Ureter (tissue), 1 donor: ENCODE data around the gene OTUD5. TPM values are rescaled to one million over a fixed set of nuclear protein-coding genes. Genes with fewer than 3 reads are reported as not detected.
"Not testable (repeated sequence)": the region's sequence is repeated elsewhere in the genome, so short reads cannot be mapped to it uniquely, and the experiment has no call there.

ENCODE experiments used
- DNase-seq: peaks from one replicate; pipeline ENCODE4 v3.0.0-alpha.2; 2020; ENCODE audit warnings: low spot score
- total RNA-seq: library from RNA; stranded (reverse); gene quantifications from one replicate; pipeline ENCODE4 v1.2.4, GENCODE V29; 2023
- donor health status: DM: yes; HTN: yes; CAD: no.

The OTUD5 gene, protein sequence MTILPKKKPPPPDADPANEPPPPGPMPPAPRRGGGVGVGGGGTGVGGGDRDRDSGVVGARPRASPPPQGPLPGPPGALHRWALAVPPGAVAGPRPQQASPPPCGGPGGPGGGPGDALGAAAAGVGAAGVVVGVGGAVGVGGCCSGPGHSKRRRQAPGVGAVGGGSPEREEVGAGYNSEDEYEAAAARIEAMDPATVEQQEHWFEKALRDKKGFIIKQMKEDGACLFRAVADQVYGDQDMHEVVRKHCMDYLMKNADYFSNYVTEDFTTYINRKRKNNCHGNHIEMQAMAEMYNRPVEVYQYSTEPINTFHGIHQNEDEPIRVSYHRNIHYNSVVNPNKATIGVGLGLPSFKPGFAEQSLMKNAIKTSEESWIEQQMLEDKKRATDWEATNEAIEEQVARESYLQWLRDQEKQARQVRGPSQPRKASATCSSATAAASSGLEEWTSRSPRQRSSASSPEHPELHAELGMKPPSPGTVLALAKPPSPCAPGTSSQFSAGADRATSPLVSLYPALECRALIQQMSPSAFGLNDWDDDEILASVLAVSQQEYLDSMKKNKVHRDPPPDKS
- total RNA-seq = 53.8 TPM

DNA sequence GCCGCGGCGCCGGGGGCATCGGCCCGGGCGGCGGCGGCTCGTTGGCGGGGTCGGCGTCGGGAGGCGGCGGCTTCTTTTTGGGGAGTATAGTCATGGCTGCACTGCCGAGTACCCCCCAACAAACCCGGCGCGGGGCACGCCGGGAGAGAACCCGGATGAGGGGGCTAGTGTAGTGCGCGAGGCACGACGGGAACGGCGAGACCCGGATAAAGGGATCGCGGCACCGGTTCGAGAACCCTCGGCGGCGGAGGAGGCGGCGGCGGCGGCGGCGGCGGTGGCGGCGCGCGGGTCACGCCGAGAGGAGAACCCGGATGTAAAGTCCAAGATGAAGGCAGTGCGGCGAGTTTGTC, at the start of gene OTUD5:
Gene OTUD5, minus strand, starts transcription at position 131 of the 350 bp plus-strand sequence. Its CDS starts 37 bp downstream, at position 94.
- peak; percentile 70 for DNase-seq

DNA sequence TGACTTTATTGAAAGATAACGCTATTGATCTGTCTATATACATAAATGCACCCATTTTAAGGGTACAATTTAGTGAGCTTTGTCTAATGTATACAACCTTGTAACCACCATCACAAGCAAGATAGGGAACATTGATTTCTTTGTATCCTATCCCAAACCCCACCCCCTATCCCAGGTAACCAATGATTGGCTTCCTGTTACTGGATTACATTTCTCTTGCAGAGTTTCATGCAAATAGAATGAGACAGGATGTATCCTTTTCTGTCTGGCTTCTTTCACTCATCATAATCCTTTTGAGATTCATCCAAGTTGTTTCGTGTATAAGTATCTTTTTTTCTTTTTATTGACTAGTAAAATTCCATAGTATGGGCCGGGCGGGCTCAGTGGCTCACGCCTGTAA, 46.3 kb upstream of the OTUD5 start:
- no peak for DNase-seq

DNA sequence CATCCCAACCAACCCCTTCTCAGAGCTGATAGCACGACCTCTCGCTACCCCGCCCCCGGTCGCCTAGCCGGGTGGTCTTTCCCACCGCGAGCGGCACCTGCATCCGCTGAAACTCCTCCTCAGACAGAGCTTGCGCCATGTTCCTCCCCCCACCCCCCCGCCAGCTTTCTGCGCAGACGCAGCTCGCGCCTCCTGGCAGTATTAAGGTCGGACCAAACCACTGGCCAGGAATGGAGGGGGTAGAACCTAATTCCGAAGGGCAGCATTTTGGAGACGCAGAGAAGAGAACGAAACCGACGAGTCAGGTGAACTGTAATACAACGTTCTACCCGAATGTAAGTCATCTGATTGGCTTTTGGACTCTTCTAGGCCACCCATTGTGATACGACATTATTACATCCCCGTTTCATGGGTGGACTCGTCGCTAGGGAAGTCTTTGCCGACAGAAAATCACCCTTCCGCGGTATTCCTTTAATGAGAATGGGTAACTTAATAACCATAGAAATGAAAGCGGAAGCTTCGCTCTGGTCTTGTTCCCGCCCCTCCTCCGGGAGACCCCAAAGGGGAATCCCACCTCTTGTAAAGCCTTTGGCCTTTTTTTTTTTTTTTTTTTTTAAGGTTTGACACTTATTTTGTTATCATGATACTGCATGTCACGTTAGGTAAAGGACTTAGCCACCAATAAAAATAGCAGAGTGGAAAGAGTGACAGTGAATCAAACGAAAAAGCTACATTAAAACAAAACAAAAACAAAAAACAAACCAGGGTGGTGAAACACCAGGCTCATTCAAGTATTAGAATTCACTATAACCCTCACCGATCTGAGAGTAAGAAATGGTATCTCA, 44.9 kb upstream of the OTUD5 start, which contains the start of gene GRIPAP1:
Gene GRIPAP1, minus strand, starts transcription at position 174 of the 845 bp plus-strand sequence. Its CDS starts 35 bp downstream, at position 139.
- peak; percentile 74 for DNase-seq

DNA sequence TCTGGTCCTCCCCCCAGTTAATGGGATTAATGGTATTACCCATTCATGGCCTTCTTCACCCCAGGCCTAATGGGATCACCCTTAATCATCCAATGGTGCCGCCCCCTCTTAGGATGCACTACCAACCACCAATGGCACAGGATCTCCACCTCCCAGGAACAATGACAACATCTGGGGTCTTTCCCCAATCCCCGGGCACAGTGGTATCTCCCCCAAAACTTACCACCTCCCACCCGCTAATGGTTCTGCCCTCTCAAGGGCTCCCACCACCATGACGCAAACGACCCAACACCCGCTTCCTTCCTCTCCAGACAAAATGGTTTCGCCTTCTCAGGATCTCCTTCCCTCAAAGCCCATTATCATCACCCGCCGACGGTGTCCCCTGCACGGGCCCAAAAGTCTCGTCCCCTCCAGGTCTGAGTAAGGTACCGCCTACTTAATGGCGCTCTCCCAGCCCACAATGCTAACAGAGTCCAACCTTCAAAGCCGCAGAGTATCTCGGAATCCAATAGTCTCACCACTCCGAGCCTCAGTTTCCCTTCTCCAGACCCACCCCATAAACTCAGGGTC, 44.2 kb upstream of the OTUD5 start:
- DNase-seq = no peak

DNA sequence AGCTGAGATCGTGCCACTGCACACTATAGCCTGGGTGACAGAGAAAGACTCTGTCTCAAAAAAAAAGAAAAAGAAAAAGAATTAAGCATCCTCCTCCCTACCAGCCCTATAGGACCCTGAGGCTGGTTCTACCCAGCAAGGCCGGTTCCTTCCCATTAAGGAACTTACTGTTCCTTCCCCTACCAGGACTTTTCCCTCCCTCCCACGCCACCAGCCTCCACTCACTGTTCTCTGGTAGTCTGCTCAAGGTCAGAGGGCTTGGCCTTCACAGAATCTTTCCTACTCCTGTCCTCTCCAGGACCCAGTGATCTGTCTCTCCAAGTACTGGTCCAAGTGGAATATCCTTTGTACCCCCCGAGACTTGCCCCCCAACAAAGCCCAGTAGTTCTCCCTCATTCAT, 43.2 kb upstream of the OTUD5 start:
- no peak for DNase-seq

DNA sequence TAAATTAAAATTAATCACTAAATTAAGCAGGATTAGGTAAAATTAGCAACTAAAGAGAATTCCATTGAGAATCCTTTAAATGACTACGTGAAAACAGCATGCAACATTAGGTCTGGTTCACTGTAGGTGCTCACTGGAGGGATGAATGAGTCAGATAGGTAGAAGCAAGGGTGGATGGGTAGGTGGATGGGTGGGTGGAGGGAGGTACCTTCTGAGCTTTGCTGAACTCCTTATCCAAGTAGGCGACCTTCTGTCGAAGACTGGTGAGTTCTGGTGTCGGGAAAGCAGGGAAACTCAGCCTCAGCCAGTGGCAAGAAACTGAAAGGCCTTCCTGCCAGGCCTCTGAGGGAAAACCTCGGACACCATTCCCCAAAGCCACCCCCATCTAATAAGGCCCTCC, 41.6 kb upstream of the OTUD5 start:
- no peak for DNase-seq

DNA sequence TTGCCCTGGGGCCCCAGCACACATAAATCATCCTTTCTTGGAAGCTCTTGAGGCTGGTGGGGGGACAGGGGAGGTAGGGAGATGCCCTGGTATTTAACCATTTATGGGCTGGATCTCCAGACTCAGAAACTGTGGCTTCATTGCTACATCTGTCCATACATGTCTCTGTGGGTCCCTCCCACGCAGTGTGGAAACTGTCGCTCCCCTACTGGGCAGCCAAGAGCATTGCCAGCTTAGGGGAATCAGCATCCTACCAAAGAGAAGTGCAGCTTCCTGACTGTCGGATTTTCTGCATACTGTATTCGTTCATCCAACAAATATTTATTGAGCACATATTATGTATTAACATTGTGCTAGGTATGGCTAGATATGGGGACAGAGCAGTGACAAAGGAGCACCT, 41.0 kb upstream of the OTUD5 start:
- no peak for DNase-seq

DNA sequence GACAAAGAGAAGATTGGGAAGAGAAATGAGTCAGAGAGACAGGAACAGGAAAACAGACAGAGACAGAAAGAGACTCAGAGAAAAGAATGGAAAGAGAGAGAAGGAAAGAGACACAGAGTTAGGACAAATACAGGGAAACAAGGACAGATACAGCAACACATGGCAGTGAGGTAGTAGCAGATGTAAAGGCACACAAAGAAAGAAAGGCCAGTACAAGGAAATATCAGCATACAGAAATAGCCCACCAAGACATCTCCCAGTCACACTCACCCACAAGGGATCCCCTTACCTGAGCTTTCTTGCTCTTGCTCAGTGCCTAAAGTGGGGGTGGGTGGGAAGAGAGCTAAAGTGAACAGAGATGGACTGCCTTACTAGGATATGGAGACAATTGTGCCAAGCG, 40.5 kb upstream of the OTUD5 start:
- no peak for DNase-seq

DNA sequence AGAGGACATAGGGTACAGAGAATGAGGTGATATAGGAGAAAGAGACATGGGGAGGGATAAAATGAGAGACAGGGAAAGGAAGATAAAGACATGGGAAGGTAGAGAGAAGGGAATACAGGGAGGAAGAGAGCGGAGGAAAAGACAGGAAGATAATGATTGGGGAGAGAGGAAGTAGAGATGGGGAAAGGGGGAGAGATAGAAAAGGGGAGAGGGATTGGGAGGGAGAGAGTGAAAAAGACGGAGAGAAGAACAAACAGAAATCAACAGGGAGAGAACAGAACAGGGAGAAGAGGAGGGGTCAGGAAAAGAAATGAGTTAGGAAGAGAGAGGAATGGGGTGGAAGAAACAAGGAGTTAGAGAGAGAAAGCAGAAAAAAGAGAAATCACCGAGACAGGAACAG, 40.0 kb upstream of the OTUD5 start:
- no peak for DNase-seq

DNA sequence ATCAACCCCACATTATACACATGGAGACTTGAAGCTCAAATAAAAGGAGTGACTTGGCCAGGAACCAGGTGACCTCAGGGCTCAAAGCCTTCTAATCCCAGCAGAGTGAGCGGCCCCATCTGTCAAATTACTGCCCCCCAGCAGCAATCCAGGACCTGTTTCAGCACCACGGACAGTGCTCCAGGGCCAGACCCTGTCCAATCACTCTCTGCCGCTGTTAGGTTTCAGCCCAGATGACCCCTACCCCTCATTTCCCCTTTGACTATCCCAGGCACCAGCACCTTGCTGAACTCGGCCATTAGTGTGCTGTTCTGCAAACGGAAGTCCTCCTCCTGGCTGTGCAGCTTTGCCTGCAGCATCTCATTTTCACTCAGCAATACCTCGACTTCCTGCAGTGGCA, 39.6 kb upstream of the OTUD5 start:
- no peak for DNase-seq

DNA sequence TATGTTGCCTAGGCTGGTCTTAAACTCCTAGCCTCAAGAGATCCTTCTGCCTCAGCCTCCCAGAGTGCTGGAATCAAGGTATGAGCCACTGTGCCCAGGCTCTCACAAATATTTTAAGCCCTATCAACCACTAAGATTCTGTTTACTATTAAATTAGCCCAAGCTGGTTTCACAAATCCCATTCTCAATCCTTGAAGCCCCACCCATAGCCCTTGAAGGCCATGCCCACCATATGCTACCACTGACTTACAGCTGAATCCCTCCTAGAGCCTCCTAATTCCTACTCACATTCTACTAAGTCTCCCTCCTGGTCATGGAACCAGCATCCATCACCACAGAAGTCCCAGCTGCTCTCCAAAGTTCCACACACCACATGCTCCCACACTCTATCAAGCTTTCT, 34.9 kb upstream of the OTUD5 start:
- no peak for DNase-seq

DNA sequence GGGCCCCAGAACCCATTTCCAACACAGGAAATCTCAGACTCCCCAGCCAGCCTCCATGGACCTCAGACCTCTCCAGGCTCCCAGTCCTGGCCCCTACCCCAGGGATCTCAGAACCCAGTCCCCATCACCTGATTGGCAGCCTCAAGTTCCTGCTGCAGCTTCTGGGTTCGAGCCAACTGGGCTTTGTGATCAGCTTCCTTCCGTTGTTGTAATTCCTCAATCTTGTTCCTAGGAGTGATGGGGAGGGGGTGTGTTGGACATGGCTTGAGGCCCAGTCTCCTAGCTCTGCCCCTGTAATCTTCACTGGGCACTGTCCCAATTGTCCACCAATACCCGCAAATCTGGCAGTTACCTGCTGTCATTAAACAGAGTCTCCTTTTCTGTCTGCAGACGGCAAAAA, 32.1 kb upstream of the OTUD5 start:
- no peak for DNase-seq

DNA sequence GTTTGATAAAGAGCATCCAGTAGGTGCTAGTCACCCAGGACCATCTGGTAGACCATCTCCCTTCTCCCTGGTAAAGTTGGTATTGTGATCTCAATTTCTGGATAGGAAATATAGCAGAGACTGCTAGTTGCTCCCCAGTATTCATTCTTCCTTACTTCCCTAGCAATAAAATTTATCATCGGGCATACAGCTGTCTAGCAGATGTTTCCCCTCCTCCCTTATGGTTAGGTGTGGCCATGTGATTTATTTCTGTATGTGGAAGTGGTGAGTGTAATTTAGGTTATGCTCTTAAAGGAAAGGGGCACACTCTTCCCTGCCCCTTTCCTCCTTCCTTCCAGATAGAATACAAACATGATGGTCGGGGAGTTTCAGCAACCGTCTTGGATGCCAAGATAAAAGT, 26.5 kb upstream of the OTUD5 start:
- DNase-seq = no peak

DNA sequence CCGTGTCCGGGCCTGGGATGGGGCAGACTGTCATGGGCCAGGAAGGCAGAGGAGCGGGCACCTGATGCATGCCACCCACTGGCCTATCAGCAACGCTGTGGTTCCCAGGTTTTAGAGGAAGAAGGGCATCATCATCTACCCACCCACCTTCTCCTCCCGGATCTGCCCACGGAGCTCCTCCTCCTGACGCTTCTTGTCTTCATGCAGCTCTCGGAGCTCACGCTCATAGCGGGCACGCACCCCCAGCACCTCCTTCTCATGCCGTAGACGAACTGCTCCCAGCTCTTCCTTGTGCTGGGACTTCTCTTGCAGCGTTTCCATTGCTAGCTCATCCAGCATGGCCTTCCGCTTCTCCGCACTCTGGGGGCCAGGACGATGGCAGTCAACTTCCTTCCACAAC, 25.7 kb upstream of the OTUD5 start:
- no peak for DNase-seq

DNA sequence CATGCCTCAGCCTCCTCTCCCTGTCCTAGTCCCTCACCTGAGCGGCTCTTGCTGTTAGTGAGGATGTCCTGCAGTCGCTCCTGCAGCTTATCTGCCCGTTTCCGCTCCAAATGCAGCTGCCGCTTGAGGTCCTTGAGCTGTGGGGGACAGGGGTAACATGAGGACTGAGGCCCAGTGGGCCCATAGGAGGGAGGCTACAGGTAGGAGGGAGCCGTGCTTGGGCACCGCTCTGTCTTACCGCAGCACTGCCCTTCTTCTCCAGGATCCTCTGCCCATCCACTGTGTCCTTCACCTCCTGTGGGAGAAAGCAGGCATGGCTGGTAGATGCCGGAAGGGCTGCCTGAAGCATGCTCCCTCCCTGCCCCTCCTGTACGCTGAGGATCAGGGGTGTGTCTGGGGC, 23.8 kb upstream of the OTUD5 start:
- DNase-seq = no peak

DNA sequence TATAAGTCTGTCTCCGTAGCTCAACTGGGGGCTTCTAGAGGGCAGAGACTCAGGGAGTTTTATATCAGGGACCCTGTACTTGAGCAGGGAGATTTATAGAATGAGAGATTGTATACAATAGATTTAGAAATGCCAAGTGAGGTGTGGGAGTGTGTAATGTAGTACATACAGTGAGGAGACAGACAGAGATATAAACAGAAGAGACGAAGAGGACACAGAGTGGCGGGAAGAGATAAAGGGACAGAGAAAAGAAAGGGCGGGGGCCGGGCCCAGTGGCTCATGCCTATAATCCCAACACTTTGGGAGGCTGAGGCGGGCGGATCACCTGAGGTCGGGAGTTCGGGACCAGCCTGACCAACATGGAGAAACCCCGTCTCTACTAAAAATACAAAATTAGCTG, 22.9 kb upstream of the OTUD5 start:
- DNase-seq = not testable (repeated sequence)

DNA sequence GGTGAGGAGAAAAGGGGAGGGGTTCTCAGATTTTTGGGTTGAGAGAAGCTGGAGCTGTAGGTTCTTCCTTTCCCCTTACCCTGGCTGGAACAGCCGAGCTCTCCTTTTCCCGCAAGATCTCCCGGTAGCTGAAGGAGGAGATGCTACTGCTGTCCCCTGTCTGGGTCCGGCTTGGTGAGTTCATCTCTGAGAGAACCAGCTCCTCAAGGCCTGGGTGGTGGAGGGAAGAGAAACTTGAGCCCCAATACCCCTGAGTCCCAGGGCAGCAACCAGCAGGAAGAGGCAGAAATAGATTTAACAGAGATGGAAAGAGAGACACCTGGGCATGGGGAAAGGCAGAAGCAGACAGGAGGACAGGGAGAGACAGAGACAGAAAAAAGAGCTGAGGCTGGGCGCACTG, 20.8 kb upstream of the OTUD5 start:
- no peak for DNase-seq

DNA sequence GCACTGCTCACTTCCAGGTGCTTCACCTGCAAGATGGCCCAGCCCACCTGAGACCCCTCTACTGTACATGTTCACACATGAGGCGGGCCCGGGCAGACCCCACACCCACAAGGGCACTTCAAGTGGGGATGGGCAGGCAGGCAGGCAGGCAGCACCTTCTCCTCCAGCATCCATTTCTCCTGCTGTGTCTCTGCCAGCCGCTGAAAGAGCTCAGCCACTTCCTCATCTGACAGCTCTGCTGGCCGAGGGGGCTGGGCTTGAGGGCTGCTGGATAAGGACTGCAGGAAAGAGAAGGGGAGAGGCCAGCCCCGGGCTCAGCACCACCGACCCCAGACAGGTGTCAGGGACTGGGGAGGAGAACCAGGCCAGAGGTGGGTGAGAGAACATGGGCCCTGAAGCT, 18.7 kb upstream of the OTUD5 start:
- DNase-seq = no peak

DNA sequence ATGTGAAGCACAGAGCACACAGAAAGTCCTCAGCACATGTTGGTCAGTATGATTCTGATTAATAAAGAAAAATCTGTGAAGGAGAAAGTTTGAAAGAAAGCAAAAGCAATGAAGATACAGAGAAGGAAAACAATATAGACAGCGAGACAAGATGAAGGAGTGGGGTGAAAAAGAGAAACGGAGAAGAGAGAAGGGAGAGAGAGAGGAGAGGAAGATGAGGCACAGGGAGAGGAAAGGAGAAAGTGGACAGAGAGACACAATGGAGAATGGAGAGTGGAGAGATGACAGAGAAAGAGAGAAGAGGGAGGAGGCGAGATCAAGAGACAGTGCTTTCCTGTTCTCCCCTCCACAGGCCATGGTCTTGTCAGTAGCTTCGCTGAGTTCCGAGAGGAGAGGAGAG, 18.1 kb upstream of the OTUD5 start:
- no peak for DNase-seq

DNA sequence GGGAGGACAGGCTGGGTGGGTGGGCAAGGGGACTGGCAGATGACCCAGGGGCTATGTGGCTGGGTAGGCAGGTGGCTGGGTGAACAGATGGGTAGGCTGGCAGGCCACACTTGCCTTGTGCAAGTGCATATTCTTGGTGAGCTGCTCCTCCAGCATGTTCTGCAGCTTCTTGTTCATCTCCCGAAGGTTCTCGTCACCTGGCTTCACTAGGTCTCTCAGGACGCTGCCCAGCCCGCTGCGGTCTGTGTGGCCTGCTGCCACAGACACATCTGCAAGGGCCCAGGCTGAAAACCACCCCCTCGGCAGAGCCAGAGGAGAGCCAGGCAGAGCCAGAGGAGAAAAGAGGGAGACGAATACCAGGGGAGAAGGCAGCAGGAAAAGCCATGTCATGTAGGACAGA, 17.6 kb upstream of the OTUD5 start:
- DNase-seq = no peak

DNA sequence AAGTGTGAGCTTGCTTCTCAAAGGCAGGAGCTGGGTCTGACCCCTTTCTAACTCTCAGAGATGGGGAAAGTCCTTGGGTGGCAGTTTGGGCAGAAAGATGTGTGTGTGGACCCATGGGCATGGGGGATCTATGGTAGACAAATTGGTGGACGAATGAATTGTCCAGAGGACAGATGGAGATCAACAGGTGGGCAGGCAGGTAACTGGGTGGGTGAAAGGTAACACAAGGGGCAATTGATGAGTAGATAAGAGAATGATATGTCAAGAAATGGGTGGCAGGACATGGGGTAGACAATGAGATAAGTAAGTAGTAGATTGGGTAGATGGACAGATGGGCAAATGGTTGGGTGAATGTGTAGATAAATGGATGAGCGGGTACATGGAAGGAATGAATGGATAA, 17.2 kb upstream of the OTUD5 start:
- DNase-seq = no peak

DNA sequence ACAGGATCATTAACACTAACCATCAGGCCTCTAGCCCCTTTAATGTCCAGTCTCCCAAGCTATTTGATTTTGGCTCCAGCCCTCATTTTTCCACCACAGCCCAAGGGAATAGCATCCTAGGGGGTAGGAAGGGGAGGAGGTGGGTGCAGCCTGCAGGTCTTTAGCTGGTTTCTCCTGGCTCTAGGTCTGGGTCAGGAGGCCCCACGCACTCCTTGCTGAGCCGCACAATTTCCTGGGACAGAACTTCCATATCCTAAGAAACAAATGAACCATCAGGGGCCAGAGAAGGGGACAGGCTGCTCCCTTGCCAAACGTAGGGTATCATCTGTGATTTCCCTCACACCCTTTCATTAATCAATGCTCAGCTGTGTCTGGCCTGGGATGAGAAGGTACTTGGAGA, 16.6 kb upstream of the OTUD5 start:
- no peak for DNase-seq
